H1 (cell line): Measurements from ENCODE around the gene MYL3. TPM values are rescaled to one million over a fixed set of nuclear protein-coding genes. Genes with fewer than 3 reads are reported as not detected.

Experiments used
- CTCF ChIA-PET: fragments of 300-600 bp; sonication (Branson Sonifier 250); formaldehyde crosslinking; loops from one replicate; lab custom pipeline; 2021; ENCODE audit not compliant: partially characterized antibody; lab: Charles Lee
- POLR2A ChIA-PET: fragments of 300-600 bp; sonication (Branson Sonifier 250); formaldehyde crosslinking; loops from one replicate; lab custom pipeline; 2021; ENCODE audit warnings: inconsistent platforms; ENCODE audit not compliant: partially characterized antibody; lab: Charles Lee
- DNase-seq, 2 experiments: peaks; one replicate each; pipeline versions ENCODE4 v3.0.0 to v3.0.0-alpha.2; 2010 to 2022; ENCODE audit warnings: low spot score in 2 of 2, low read depth in 1 of 2, mixed read lengths in 1 of 2
- FAIRE-seq: peaks from 2 replicates; lab custom pipeline; 2011; peaks lifted over from hg19 to GRCh38; lab: Jason Lieb, UNC
- H2AFZ ChIP-seq: 2 replicates; pipeline ENCODE4 v1.8.1; 2012; ENCODE audit warnings: low read length, inconsistent platforms
- H2AK5ac ChIP-seq: 2 replicates; pipeline ENCODE4 v1.6.1; 2013; ENCODE audit warnings: low read depth, low read length
- H2BK120ac ChIP-seq: replicated peaks from 2 replicates; pipeline ENCODE3; 2013; ENCODE audit warnings: low read depth, low read length, inconsistent platforms
- H2BK12ac ChIP-seq: 2 replicates; pipeline ENCODE4 v1.6.1; 2013; ENCODE audit warnings: low read depth, low read length
- H2BK15ac ChIP-seq: 2 replicates; pipeline ENCODE4 v1.6.1; 2013; ENCODE audit warnings: low read length
- H2BK20ac ChIP-seq: 2 replicates; pipeline ENCODE4 v1.6.1; 2013; ENCODE audit warnings: low read length
- H2BK5ac ChIP-seq: 2 replicates; pipeline ENCODE4 v1.6.1; 2013; ENCODE audit warnings: low read depth, low read length
- H3K14ac ChIP-seq: 2 replicates; pipeline ENCODE4 v1.6.1; 2013; ENCODE audit warnings: inconsistent platforms; ENCODE audit not compliant: insufficient read length
- H3K18ac ChIP-seq: 2 replicates; pipeline ENCODE4 v1.6.1; 2013; ENCODE audit warnings: low read length; ENCODE audit errors: extremely low read depth
- H3K23ac ChIP-seq: 2 replicates; pipeline ENCODE4 v1.6.1; 2013; ENCODE audit warnings: inconsistent platforms; ENCODE audit not compliant: insufficient read length
- H3K23me2 ChIP-seq: 2 replicates; pipeline ENCODE4 v1.6.1; 2013; ENCODE audit warnings: low read depth, low read length
- H3K27ac ChIP-seq: 2 replicates; pipeline ENCODE4 v1.6.1; 2011; ENCODE audit warnings: low read depth, low read length, inconsistent platforms
- H3K27me3 ChIP-seq, 4 experiments: replicated peaks in 1 of 4; 1 replicate in 1 of 4; 2 replicates in 3 of 4; pipeline versions ENCODE4 v1.6.1 to v1.8.1; 2011 to 2013; ENCODE audit warnings: low read length in 3 of 4, mild to moderate bottlenecking in 3 of 4, inconsistent platforms in 2 of 4, mixed read lengths in 2 of 4, moderate library complexity in 1 of 4; ENCODE audit not compliant: control insufficient read depth in 3 of 4, insufficient read depth in 3 of 4; ENCODE audit errors: extremely low read depth in 1 of 4
- H3K36me3 ChIP-seq, 4 experiments: 2 replicates each; pipeline versions ENCODE4 v1.6.1 to v1.8.1; 2011 to 2013; ENCODE audit warnings: mild to moderate bottlenecking in 4 of 4, low read length in 3 of 4, moderate library complexity in 2 of 4, control low read depth in 1 of 4, inconsistent platforms in 1 of 4; ENCODE audit not compliant: insufficient read depth in 4 of 4, control insufficient read depth in 2 of 4
- H3K4ac ChIP-seq: replicated peaks from 2 replicates; pipeline ENCODE3; 2013; ENCODE audit warnings: low read length, low read depth, mixed read lengths, inconsistent platforms; ENCODE audit not compliant: insufficient read length
- H3K4me1 ChIP-seq, 4 experiments: replicated peaks in 1 of 4; 1 replicate in 1 of 4; 2 replicates in 3 of 4; pipeline versions ENCODE4 v1.6.1 to v1.8.1; 2011 to 2013; ENCODE audit warnings: low read length in 3 of 4, inconsistent platforms in 2 of 4, mixed read lengths in 1 of 4; ENCODE audit not compliant: insufficient read depth in 4 of 4, control insufficient read depth in 3 of 4
- H3K4me2 ChIP-seq, 2 experiments: 2 replicates each; pipeline versions ENCODE4 v1.6.1 to v1.8.1; 2011 to 2013; ENCODE audit warnings: low read depth in 2 of 2, low read length in 2 of 2, control low read depth in 1 of 2, inconsistent platforms in 1 of 2, mild to moderate bottlenecking in 1 of 2; ENCODE audit not compliant: insufficient read depth in 1 of 2
- H3K4me3 ChIP-seq, 4 experiments: fragments of 200-600, 300-600 bp in 1 of 4; sonication (generic), shearing (Covaris generic), sonication (Bioruptor Twin) in 1 of 4; 2 replicates each; pipeline versions ENCODE4 v1.5.1 to v1.8.1; 2011 to 2016; ENCODE audit warnings: low read length in 4 of 4, low read depth in 3 of 4, control low read depth in 2 of 4, inconsistent platforms in 2 of 4, mild to moderate bottlenecking in 2 of 4, mixed read lengths in 1 of 4, moderate library complexity in 1 of 4; ENCODE audit not compliant: insufficient read depth in 2 of 4; ENCODE audit errors: extremely low read depth in 1 of 4
- H3K56ac ChIP-seq: replicated peaks from 2 replicates; pipeline ENCODE3; 2013; ENCODE audit warnings: low read depth, mild to moderate bottlenecking, mixed read lengths, low read length, inconsistent platforms; ENCODE audit not compliant: insufficient read length
- H3K79me1 ChIP-seq: 2 replicates; pipeline ENCODE4 v1.6.1; 2013; ENCODE audit warnings: low read depth, low read length, control low read depth
- H3K79me2 ChIP-seq, 2 experiments: 2 replicates each; pipeline versions ENCODE4 v1.6.1 to v1.8.1; 2012 to 2013; ENCODE audit warnings: low read length in 2 of 2, mild to moderate bottlenecking in 2 of 2, inconsistent platforms in 1 of 2; ENCODE audit not compliant: insufficient read depth in 2 of 2, control insufficient read depth in 1 of 2
- H3K9ac ChIP-seq, 4 experiments: replicated peaks in 1 of 4; 1 replicate in 1 of 4; 2 replicates in 3 of 4; pipeline versions ENCODE4 v1.6.1 to v1.8.1; 2011 to 2013; ENCODE audit warnings: low read depth in 3 of 4, low read length in 3 of 4, control low read depth in 2 of 4, mild to moderate bottlenecking in 2 of 4, moderate library complexity in 2 of 4, inconsistent platforms in 1 of 4; ENCODE audit errors: extremely low read depth in 1 of 4
- H3K9me3 ChIP-seq, 2 experiments: 2 replicates each; pipeline versions ENCODE4 v1.6.1 to v1.8.1; 2012 to 2013; ENCODE audit warnings: mild to moderate bottlenecking in 2 of 2, moderate library complexity in 2 of 2, control low read depth in 1 of 2, inconsistent platforms in 1 of 2, low read depth in 1 of 2, low read length in 1 of 2, mixed read lengths in 1 of 2; ENCODE audit not compliant: insufficient read depth in 2 of 2
- H4K20me1 ChIP-seq, 2 experiments: replicated peaks in 1 of 2; 2 replicates each; pipeline versions ENCODE3 to v1.8.1; 2011 to 2013; ENCODE audit warnings: inconsistent platforms in 2 of 2, low read length in 2 of 2, mild to moderate bottlenecking in 1 of 2; ENCODE audit not compliant: insufficient read depth in 2 of 2, control insufficient read depth in 1 of 2
- H4K5ac ChIP-seq: 2 replicates; pipeline ENCODE4 v1.6.1; 2013; ENCODE audit warnings: low read length, low read depth, mixed read lengths, inconsistent platforms; ENCODE audit not compliant: insufficient read length
- H4K8ac ChIP-seq: 2 replicates; pipeline ENCODE4 v1.8.0; 2013; ENCODE audit warnings: mild to moderate bottlenecking, moderate library complexity, low read length, inconsistent platforms; ENCODE audit not compliant: insufficient read depth; ENCODE audit errors: extremely low read depth
- H4K91ac ChIP-seq: replicated peaks from 2 replicates; pipeline ENCODE3; 2013; ENCODE audit warnings: low read length, mixed read lengths, inconsistent platforms; ENCODE audit not compliant: insufficient read length
- ASH2L ChIP-seq: fragments of 200-600, 300-600 bp; sonication (generic); IDR thresholded peaks from one replicate; pipeline ENCODE4 v1.7.1; 2017; ENCODE audit warnings: low read length
- CBX5 ChIP-seq: fragments of 300-800, 300-1000 bp; sonication (generic); IDR thresholded peaks from 2 replicates; pipeline ENCODE4 v1.7.1; 2016; ENCODE audit warnings: antibody characterized with exemption, low read length, low read depth
- CHD1 ChIP-seq: IDR thresholded peaks from 2 replicates; pipeline ENCODE4 v1.6.1; 2012; ENCODE audit warnings: low read depth, low read length, improper control_type of control experiment
- EGR1 ChIP-seq: IDR thresholded peaks from 2 replicates; pipeline ENCODE4 v1.6.1; 2011; ENCODE audit warnings: low read depth, low read length, borderline replicate concordance
- EZH2 ChIP-seq: fragments of 200-600 bp; sonication (generic); IDR thresholded peaks from 2 replicates; pipeline ENCODE4 v1.7.1; 2012; ENCODE audit warnings: low read depth, mild to moderate bottlenecking, moderate library complexity, low read length, inconsistent platforms; ENCODE audit not compliant: severe bottlenecking
- GABPA ChIP-seq: IDR thresholded peaks from 2 replicates; pipeline ENCODE4 v1.6.1; 2011; ENCODE audit warnings: mild to moderate bottlenecking, low read length, moderate library complexity, borderline replicate concordance; ENCODE audit not compliant: insufficient read depth
- HDAC6 ChIP-seq: IDR thresholded peaks from one replicate; pipeline ENCODE4 v1.7.1; 2012; ENCODE audit warnings: low read depth, mild to moderate bottlenecking, inconsistent platforms, low read length, moderate library complexity
- NANOG ChIP-seq: IDR thresholded peaks from 2 replicates; pipeline ENCODE4 v1.6.1; 2011; ENCODE audit warnings: low read length, low read depth, mild to moderate bottlenecking, inconsistent platforms; ENCODE audit not compliant: insufficient read depth, poor library complexity, severe bottlenecking
- POLR2AphosphoS5 ChIP-seq: IDR thresholded peaks from 2 replicates; pipeline ENCODE4 v1.6.1; 2011; ENCODE audit warnings: low read depth, low read length
- RXRA ChIP-seq: IDR thresholded peaks from 2 replicates; pipeline ENCODE4 v1.6.1; 2011; ENCODE audit warnings: low read depth, mild to moderate bottlenecking, low read length, moderate library complexity; ENCODE audit not compliant: insufficient read depth
- TCF12 ChIP-seq: IDR thresholded peaks from 2 replicates; pipeline ENCODE4 v1.6.1; 2011; ENCODE audit warnings: low read depth, mild to moderate bottlenecking, low read length
- USF2 ChIP-seq: IDR thresholded peaks from 2 replicates; pipeline ENCODE4 v1.6.1; 2011; ENCODE audit warnings: low read length, improper control_type of control experiment
- ZNF274 ChIP-seq: IDR thresholded peaks from 2 replicates; pipeline ENCODE4 v1.7.0; 2012; ENCODE audit warnings: low read length, borderline replicate concordance; ENCODE audit errors: extremely low read depth
- WGBS, 2 experiments: shearing (Covaris generic) in 1 of 2; methylation state at CpG; one replicate each; pipeline versions ENCODE4 v1.1.6 to v1.1.7; 2013 to 2015; ENCODE audit warnings: low lambda C conversion rate in 2 of 2, mixed read lengths in 2 of 2, inconsistent platforms in 1 of 2, low coverage in 1 of 2, missing lambda C conversion rate in 1 of 2; ENCODE audit not compliant: insufficient replicate concordance in 2 of 2, insufficient coverage in 1 of 2, insufficient read length in 1 of 2; ENCODE audit errors: extremely low coverage in 1 of 2, missing lambda C conversion rate in 1 of 2; 5-methylcytosine and 5-hydroxymethylcytosine counted together
- polyA plus RNA-seq, 7 experiments: library from polyadenylated mRNA; depleted of rRNA in 3 of 7; stranded (reverse) in 5 of 7; unstranded in 2 of 7; fragments of >200 nt in 5 of 7; fragments of 200-250 nt in 2 of 7; gene quantifications; 1 replicate in 5 of 7; 2 replicates in 1 of 7; 4 replicates in 1 of 7; pipeline versions ENCODE4 v1.2.1 to v1.2.3, GENCODE V29; 2011 to 2013; ENCODE audit warnings: missing spikeins in 2 of 7, mixed read lengths in 2 of 7
- total RNA-seq: library from RNA; stranded (reverse); fragmentation: NEBNext Ultra II Directional; extraction: Animal tissue kit (Norgen Biotek cat#: 25700); gene quantifications from 2 replicates; pipeline ENCODE4 v1.2.1, GENCODE V29; 2021

The MYL3 gene
- total and polyA plus RNA-seq, 2 of the 8 experiments (the other 6 are each of a cell fraction or from before 2014, with no cell fraction given) = 0.06 TPM; not detected in 1

- no peak overlapping the region for H4K8ac ChIP-seq
- no peak overlapping the region for H3K27ac ChIP-seq
- H3K56ac ChIP-seq = no peak overlapping the region
- no peak overlapping the region for H3K23ac ChIP-seq
- no peak overlapping the region for H2BK5ac ChIP-seq
- H2BK12ac ChIP-seq = no peak overlapping the region
- H3K4me3 ChIP-seq = no peak overlapping the region
- WGBS, 2 experiments = 81% methylated on average over 2 of the region's 2 CpGs; no CpG with 5 or more reads in 1 of the 2 experiments
- no peak for FAIRE-seq
- H3K79me2 ChIP-seq = no peaks in the 10 kb centered on the region
- H3K4me2 ChIP-seq = no peak overlapping the region
- peaks cover 0 to 14% of the 10 kb centered on the region in 2 experiments for H3K9me3 ChIP-seq
- no peak overlapping the region for H3K9ac ChIP-seq
- no peak overlapping the region for H3K18ac ChIP-seq
- no peak overlapping the region for H4K91ac ChIP-seq
- no peak overlapping the region for H2BK20ac ChIP-seq
- no peak overlapping the region for H4K5ac ChIP-seq
- ChIA-PET CTCF (interaction anchor here (1.2 to 1.6 kb wide), 2 partner anchors 21 to 136 kb away, joined by 3 to 6 read pairs; no protein-coding TSS in a partner anchor), POLR2A (no interaction called here)
- no peak for DNase-seq
- H2BK120ac ChIP-seq = no peak overlapping the region
- H2AFZ ChIP-seq = no peak overlapping the region
- no peaks in the 10 kb centered on the region for H3K27me3 ChIP-seq
- no peak overlapping the region for H3K4ac ChIP-seq
- no peaks in the 10 kb centered on the region for H3K4me1 ChIP-seq
- H2BK15ac ChIP-seq = no peak overlapping the region
- H2AK5ac ChIP-seq = no peak overlapping the region
- no peaks in the 10 kb centered on the region for H4K20me1 ChIP-seq
- no peaks in the 10 kb centered on the region for H3K79me1 ChIP-seq
- no peaks in the 10 kb centered on the region; the same call in 1 of the 2 replicates for H3K23me2 ChIP-seq
- no peak overlapping the region for H3K14ac ChIP-seq
- no peaks in the 10 kb centered on the region for H3K36me3 ChIP-seq
- TF ChIP-seq GABPA (no peak), RXRA (no peak), EGR1 (no peak), POLR2AphosphoS5 (no peak), NANOG (no peak), CHD1 (no peak), TCF12 (no peak), HDAC6 (no peak), EZH2 (no peak), CBX5 (no peak), ZNF274 (no peak), ASH2L (no peak), USF2 (no peak)
Observed at GRCh38 chr3:46838301-46838700, 24.9 kb downstream of the MYL3 start.
